GM21390 (cell line): ENCODE results near the gene CAST.

Source experiments
- ATAC-seq: cut with Tn5 transposase; IDR thresholded peaks from one replicate; pipeline ENCODE4 v1.9.1; 2021; ENCODE audit not compliant: unreplicated experiment

CAST gene

GRCh38 chr5:96664669-96665068 is 2.5 kb downstream of the CAST start:
- no peak for ATAC-seq

- ATAC-seq = no peak
Observed at GRCh38 chr5:96668725-96669124, 6.5 kb downstream of the CAST start.

- no peak for ATAC-seq
Observed at GRCh38 chr5:96669909-96670308, 7.7 kb downstream of the CAST start.

- ATAC-seq = no peak
Observed at GRCh38 chr5:96671441-96671840, 9.3 kb downstream of the CAST start.

GRCh38 chr5:96673127-96673526 is 11.0 kb downstream of the CAST start:
- ATAC-seq = no peak

GRCh38 chr5:96675882-96676281 is 13.7 kb downstream of the CAST start:
- no peak for ATAC-seq

- ATAC-seq = no peak
Observed at GRCh38 chr5:96677496-96677895, 15.3 kb downstream of the CAST start.

GRCh38 chr5:96679293-96679692 is 17.1 kb downstream of the CAST start:
- no peak for ATAC-seq

- no peak for ATAC-seq
Observed at GRCh38 chr5:96680759-96681470, 18.7 kb downstream of the CAST start.

- ATAC-seq = no peak
Observed at GRCh38 chr5:96683392-96683791, 21.2 kb downstream of the CAST start.

GRCh38 chr5:96683810-96684209 is 21.6 kb downstream of the CAST start:
- ATAC-seq = no peak

- no peak for ATAC-seq
Observed at GRCh38 chr5:96687080-96687479, 24.9 kb downstream of the CAST start.

- peak; percentile 83 for ATAC-seq
Observed at GRCh38 chr5:96687812-96688453, 25.8 kb downstream of the CAST start.

- ATAC-seq = no peak
Observed at GRCh38 chr5:96690861-96691260, 28.7 kb downstream of the CAST start.

- no peak for ATAC-seq
Observed at GRCh38 chr5:96691503-96692303, 29.5 kb downstream of the CAST start.

GRCh38 chr5:96692441-96692840 is 30.3 kb downstream of the CAST start:
- no peak for ATAC-seq

GRCh38 chr5:96699186-96699820 is 37.1 kb downstream of the CAST start:
- no peak for ATAC-seq

GRCh38 chr5:96702503-96703383 is 40.6 kb downstream of the CAST start:
- peak; percentile 53 for ATAC-seq

- peak; percentile 79 for ATAC-seq
Observed at GRCh38 chr5:96703384-96703920, 41.3 kb downstream of the CAST start.

- ATAC-seq = no peak
Observed at GRCh38 chr5:96703995-96704394, 41.8 kb downstream of the CAST start.
